Activated naive CD8-positive, alpha-beta T cell treated with anti-CD3 and anti-CD28 coated beads for 36 hours (primary cell): Measurements from ENCODE around the gene LDB2. TPM values are rescaled to one million over a fixed set of nuclear protein-coding genes. Genes with fewer than 3 reads are reported as not detected.

ENCODE experiments used
- DNase-seq: peaks from one replicate; pipeline ENCODE4 v3.0.0; 2021
- H3K27ac Mint-ChIP-seq: one replicate; pipeline ENCODE4 v1.8.0; 2022; ENCODE audit warnings: mild to moderate bottlenecking, moderate library complexity, mixed read lengths
- H3K27me3 Mint-ChIP-seq: one replicate; pipeline ENCODE4 v1.8.0; 2022; ENCODE audit warnings: mild to moderate bottlenecking, mixed read lengths
- H3K36me3 Mint-ChIP-seq: one replicate; pipeline ENCODE4 v1.8.0; 2021; ENCODE audit warnings: mild to moderate bottlenecking, mixed read lengths
- H3K4me1 Mint-ChIP-seq: one replicate; pipeline ENCODE4 v1.8.0; 2021; ENCODE audit warnings: mixed read lengths
- H3K4me3 Mint-ChIP-seq: one replicate; pipeline ENCODE4 v1.8.0; 2022; ENCODE audit warnings: mild to moderate bottlenecking, moderate library complexity, mixed read lengths
- H3K9me3 Mint-ChIP-seq: one replicate; pipeline ENCODE4 v1.8.0; 2022; ENCODE audit warnings: mixed read lengths
- total RNA-seq, 2 experiments: library from RNA; stranded (reverse); gene quantifications; one replicate each; pipeline ENCODE4 v1.2.3, GENCODE V29; 2021

The LDB2 gene
- total RNA-seq, 2 experiments from 2014 or later, result not detected

DNA sequence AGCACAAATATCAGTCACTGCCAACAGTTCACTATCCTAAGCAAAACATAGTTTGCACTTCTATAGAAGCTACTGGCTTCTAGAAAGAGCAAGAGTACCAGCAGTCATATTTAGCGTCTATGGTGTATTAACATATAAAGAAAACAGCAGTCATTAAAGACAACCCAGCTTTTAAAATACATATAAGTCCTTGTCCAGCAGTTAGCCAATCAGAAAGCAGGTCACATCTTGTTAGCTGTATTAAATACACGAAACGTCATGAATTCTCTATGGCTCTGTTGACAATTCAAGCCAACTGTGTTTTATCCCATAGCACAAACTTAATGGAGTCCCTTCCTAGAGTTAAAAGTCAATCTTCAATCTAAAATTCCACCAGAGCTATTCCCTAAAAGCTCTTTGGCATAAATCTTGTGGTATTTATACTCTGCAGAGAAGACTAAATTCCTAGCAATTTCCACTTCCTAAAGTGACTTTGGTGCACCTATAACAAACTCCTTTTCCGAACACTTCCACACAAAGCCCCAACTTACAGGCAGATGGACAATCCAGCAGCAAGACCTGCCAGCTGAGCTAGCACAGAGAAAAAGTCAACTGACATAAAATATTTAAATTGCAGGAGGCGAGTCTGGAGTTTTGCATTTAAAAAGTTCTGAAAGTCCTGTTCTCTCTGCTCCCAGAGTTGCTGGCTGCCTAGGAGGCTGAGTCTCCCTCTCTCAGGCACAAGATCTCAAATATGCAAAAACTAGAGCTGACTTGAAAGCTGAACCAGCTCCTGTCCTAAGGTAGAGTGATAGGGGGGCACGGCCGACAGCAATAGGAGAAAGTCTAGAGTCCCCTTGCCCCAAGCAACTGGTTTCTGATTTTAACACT, 1.3 kb downstream of the LDB2 start:
- Mint-ChIP-seq H3K27me3 (peaks cover 37% of the 10 kb centered on the region), H3K4me1 (peaks cover 24% of the 10 kb centered on the region), H3K27ac (no peak overlapping the region), H3K36me3 (no peaks in the 10 kb centered on the region), H3K9me3 (no peaks in the 10 kb centered on the region), H3K4me3 (no peak overlapping the region)
- no peak for DNase-seq

DNA sequence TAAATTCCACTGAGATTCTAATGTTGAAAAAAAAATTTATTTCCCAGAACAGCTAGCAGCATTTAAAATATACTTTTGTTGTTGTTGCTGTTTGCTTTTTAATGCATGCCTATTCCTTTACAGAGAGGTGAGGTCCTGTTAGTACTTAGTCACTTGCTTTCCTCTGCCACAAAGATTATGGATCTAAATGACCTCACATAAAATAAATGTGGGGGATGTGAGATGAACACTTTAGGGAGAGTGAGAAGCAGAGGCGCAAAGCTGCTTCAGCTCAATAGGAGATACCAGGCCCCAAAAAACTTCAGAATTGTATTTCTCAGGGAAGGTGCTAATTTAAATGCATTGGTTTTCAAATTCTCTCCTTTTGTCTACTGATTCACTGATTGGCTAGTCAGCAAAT, 4.0 kb downstream of the LDB2 start:
- Mint-ChIP-seq H3K27ac (no peak overlapping the region), H3K36me3 (no peaks in the 10 kb centered on the region), H3K9me3 (no peaks in the 10 kb centered on the region), H3K27me3 (peaks cover 33% of the 10 kb centered on the region), H3K4me3 (no peak overlapping the region), H3K4me1 (peaks cover 40% of the 10 kb centered on the region)
- no peak for DNase-seq

DNA sequence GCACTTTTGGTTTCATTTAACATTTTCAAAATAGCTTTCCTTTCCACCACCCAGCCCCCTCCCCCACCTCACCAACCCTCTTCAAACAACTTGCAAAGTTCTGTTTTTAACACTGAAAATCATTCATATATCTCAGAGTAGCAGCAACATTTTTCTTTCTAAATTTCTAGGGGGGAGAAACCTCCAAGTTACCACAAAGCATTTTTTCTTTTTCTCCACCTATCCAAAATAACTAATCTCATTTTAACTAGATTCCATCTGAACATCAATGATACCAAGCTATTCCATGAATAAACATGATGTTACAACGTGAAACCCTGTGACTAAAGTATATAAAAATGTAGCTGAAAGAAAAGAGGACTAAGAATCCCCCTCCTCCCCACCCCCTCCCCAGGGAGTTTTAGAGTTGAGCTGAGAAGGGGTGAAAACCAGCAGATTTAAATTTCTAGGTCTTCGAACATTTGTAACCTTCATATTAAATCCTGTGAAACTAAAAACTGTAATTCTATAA, 5.2 kb downstream of the LDB2 start:
- peak overlapping the region; percentile 67 for H3K27ac Mint-ChIP-seq
- H3K4me3 Mint-ChIP-seq, result peak overlapping the region; percentile 40
- H3K4me1 Mint-ChIP-seq, result peaks cover 44% of the 10 kb centered on the region
- H3K27me3 Mint-ChIP-seq, result peaks cover 23% of the 10 kb centered on the region
- DNase-seq, result no peak
- no peaks in the 10 kb centered on the region for H3K9me3 Mint-ChIP-seq
- no peaks in the 10 kb centered on the region for H3K36me3 Mint-ChIP-seq

DNA sequence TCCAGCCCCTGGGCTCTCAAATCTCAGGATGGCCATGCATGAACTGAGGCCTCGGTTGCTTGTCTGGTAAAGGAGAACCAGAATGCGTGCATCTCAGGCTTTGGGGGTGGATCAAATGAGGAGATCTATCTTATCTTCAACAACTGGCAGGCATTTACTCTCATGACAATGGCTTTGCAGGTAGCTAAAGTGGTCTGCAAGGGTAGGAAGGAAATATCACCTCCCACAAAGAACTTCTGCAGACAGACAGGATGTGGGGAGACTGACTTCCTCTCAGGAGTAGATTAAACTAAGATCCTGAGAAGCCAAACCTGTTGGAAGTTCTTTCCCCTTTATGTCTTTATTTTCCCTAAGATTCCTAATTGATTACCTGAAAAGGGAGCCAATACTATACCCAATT, 7.8 kb downstream of the LDB2 start:
- DNase-seq, result no peak
- H3K9me3 Mint-ChIP-seq, result no peaks in the 10 kb centered on the region
- no peaks in the 10 kb centered on the region for H3K36me3 Mint-ChIP-seq
- H3K27me3 Mint-ChIP-seq, result peaks cover 5% of the 10 kb centered on the region
- H3K4me1 Mint-ChIP-seq, result peaks cover 42% of the 10 kb centered on the region
- H3K27ac Mint-ChIP-seq, result no peak overlapping the region
- H3K4me3 Mint-ChIP-seq, result no peak overlapping the region

DNA sequence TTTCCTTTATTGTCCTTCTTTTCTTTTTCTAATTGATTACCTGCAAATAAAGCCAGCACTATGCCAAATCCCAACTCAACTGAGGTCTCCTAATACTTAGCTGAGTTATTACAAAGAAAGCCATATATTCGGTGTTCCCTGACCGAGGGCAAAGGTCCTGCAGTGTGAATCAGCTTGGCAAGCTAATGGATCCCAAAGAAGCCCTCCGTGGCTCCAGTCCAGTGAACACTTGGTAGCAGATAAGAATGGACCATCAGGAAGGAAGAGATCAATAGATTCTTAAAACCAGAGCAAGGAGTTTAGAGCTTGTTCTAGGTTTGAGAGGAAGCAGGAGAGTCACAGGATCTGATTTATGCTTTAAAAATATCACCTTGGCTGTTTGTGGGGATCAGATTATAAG, 8.5 kb downstream of the LDB2 start:
- H3K9me3 Mint-ChIP-seq, result no peaks in the 10 kb centered on the region

DNA sequence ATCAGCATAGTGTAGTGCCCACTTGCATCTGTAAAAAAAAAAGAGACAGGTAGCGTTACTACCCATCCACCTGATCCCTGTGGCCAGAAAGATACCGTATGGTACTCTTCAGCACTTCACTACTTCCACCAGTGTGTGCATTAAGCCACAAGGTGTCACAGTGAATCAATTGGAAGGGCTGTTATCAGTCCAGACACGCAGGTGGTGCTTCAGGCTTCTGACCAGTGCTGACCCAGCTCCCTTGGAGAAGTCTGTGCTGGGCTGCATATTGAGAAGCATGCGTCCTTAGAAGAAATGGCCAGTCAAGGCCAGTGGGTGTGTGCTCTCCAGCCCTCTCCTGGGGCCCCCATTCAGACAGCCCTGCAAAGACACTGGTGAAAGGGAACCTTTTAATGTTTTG, 10.6 kb downstream of the LDB2 start:
- Mint-ChIP-seq H3K4me3 (no peak overlapping the region), H3K36me3 (no peaks in the 10 kb centered on the region), H3K4me1 (peaks cover 29% of the 10 kb centered on the region), H3K9me3 (no peaks in the 10 kb centered on the region), H3K27me3 (peaks cover 3% of the 10 kb centered on the region), H3K27ac (no peak overlapping the region)
- DNase-seq, result no peak

More for the DNA sequence above, 8.5 kb downstream of the LDB2 start:
- Mint-ChIP-seq H3K36me3 (no peaks in the 10 kb centered on the region), H3K4me3 (no peak overlapping the region), H3K27ac (no peak overlapping the region), H3K4me1 (peaks cover 42% of the 10 kb centered on the region), H3K27me3 (no peaks in the 10 kb centered on the region)
- no peak for DNase-seq

DNA sequence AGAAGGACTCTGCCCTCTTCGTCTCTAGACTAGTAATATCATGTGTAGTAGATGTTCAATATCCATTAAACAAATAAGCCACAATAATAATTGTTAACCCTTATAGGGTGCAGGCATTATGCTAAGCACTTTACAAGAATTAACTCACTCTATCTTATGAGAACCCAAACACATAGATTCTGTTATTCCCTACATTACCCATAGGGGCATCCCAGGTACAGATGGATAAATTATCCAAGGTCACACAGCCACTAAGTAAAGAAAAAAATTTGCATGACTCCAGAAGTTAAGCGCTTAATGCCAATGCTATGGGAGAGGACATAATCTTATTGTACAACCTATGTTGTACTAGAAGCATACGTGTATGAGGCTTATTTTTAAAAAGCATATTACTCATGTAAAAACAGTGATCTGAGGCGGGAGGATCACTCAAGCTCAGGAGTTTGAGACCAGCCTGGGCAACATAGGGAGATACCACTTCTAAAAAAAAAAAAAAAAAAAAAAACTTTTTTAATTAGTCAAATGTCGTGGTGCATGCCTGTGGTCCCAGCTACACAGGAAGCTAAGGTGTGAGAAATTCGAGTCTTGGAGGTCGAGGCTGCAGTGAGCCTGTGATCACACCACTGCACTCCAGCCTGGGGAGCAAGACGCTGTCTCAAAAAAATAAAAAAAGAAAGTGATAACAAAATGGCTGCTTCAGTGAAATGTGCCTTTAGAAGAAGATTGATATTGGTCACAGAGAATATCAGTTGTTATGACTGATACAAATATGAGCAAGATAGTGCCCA, 13.6 kb downstream of the LDB2 start:
- DNase-seq, result no peak

DNA sequence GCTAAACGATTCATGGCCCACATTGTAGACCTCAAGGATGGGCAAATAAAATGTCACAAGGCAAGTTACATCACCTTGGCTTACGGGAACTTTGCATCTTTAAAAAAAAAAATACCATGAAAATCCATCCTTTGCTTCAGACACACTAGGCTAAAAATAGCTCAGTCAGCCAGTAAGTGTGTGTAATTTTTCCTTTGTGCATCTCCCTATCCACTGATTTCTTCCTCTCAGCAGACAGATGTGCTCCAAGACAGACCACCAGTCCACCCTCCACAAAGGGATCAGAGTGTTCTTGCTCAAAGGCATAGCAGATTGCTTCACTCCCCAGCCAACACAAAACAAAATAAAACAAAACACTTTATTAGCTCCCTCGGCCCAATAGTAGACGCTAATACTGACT, 14.6 kb downstream of the LDB2 start:
- no peak for DNase-seq

More for the DNA sequence above, 13.6 kb downstream of the LDB2 start:
- no peaks in the 10 kb centered on the region for H3K36me3 Mint-ChIP-seq
- peaks cover 7% of the 10 kb centered on the region for H3K4me1 Mint-ChIP-seq
- no peak overlapping the region for H3K4me3 Mint-ChIP-seq
- no peak overlapping the region for H3K27ac Mint-ChIP-seq
- H3K27me3 Mint-ChIP-seq, result peaks cover 3% of the 10 kb centered on the region
- no peaks in the 10 kb centered on the region for H3K9me3 Mint-ChIP-seq

DNA sequence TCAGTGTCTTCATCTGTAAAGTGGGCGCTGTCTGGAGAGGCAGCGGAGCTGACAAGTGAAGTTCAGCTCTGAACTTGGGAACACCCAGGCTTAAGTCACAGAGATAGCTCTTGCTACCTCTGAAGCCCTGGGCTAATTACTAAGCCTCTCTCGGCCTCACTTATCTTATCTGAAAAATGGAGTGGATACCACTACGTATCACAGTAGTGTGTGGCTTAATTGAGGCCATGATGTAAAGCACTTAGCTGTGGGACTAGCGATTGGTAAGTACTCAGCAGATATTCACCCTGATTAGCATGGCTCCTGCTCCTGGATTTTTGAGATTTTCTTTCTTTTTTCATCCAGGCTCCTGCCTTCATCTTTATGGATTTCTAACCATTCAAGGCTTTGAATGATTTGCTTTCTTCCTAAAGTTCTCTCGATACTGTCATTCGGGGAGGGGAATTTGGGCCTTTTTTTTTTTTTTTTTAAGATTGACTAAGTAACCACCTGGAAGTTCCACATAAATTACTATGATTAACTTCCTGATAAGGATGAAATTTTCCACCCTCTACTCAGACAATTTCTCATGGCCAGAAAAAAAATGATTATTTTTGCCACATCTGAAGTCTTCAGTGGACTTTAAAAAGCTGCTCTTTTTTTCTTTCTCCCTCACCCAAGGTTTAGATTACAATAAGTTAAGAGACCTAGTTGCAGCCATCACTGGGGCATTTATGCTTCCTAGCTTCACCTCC, 17.1 kb downstream of the LDB2 start:
- H3K27ac Mint-ChIP-seq, result no peak overlapping the region
- H3K9me3 Mint-ChIP-seq, result no peaks in the 10 kb centered on the region
- H3K36me3 Mint-ChIP-seq, result no peaks in the 10 kb centered on the region
- DNase-seq, result no peak
- H3K4me3 Mint-ChIP-seq, result no peak overlapping the region
- H3K27me3 Mint-ChIP-seq, result peaks cover 3% of the 10 kb centered on the region
- peaks cover 2% of the 10 kb centered on the region for H3K4me1 Mint-ChIP-seq

More for the DNA sequence above, 14.6 kb downstream of the LDB2 start:
- H3K27ac Mint-ChIP-seq, result no peak overlapping the region
- H3K4me3 Mint-ChIP-seq, result no peak overlapping the region
- no peaks in the 10 kb centered on the region for H3K36me3 Mint-ChIP-seq
- H3K4me1 Mint-ChIP-seq, result peaks cover 3% of the 10 kb centered on the region
- peaks cover 3% of the 10 kb centered on the region for H3K27me3 Mint-ChIP-seq
- H3K9me3 Mint-ChIP-seq, result no peaks in the 10 kb centered on the region

DNA sequence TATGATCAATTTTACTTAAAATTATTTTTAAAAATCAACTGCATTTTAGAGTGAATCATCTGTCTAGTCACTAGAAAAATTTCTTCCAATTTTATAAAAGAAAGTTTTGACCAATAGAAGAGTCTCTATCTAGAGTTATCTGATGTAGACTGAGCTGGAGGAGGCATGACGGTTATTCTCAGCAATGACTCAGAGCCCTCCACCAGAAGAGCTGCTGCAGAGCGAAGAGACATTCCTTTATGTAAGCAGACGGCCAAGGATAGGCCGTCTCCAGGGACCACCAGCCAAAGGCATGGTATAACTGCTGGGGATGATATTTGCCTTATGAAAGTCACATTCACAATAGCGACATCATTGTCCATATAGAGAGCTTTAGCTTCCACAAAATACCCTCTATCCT, 23.0 kb downstream of the LDB2 start:
- no peaks in the 10 kb centered on the region for H3K27me3 Mint-ChIP-seq
- H3K4me3 Mint-ChIP-seq, result no peak overlapping the region
- no peaks in the 10 kb centered on the region for H3K36me3 Mint-ChIP-seq
- no peaks in the 10 kb centered on the region for H3K9me3 Mint-ChIP-seq
- no peak for DNase-seq
- no peaks in the 10 kb centered on the region for H3K4me1 Mint-ChIP-seq
- no peak overlapping the region for H3K27ac Mint-ChIP-seq

DNA sequence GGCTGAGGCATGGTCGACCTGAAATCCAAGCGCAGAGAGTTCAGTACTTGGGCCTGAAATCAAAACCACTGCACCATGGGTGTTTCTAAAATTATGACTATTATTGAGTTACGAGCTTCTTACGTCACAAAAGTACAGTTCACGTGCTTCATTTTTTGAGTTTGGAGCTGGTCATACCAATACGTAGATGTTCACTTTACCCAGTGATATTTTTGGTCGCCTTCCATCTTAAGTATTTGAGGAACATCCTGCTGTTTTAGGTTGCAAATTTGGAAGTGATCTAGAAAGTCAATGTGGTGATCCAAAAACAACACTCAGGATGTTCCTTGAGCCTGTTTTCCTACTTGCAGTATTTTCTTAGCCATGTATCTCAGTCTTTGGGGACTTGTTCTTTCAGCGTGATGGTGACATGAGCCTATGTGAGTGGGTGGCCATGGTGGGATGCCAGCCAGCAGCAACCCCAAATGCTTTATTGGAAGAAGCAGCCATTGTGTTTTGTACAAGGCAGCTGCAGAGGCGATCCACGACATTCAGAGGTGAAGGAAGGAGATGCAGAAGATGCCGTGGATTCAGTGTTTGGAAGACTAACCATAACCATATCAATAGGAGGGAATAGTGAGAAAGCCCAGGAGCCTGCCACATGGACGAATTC, 28.7 kb downstream of the LDB2 start:
- H3K4me3 Mint-ChIP-seq, result no peak overlapping the region
- no peaks in the 10 kb centered on the region for H3K36me3 Mint-ChIP-seq
- H3K27me3 Mint-ChIP-seq, result no peaks in the 10 kb centered on the region
- no peak for DNase-seq
- no peaks in the 10 kb centered on the region for H3K4me1 Mint-ChIP-seq
- H3K9me3 Mint-ChIP-seq, result no peaks in the 10 kb centered on the region
- H3K27ac Mint-ChIP-seq, result no peak overlapping the region

DNA sequence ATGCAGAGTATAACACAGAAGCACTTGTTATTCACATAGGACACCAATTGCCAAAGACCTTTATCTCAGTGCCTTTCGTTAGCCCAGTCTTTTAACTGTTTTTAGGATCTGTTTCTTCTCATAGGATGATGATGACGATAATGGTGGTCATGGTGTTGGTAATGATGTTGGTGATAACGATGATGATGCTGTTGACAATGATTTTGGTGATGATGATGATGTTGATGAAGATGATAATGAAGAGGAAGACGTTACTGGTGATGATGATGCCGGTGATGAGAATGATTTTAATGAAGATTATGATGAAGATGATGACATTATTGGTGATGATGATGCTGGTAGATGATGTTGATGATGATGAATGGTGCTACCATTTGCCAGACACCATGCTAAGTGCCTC, 29.8 kb downstream of the LDB2 start:
- no peaks in the 10 kb centered on the region for H3K4me1 Mint-ChIP-seq
- H3K36me3 Mint-ChIP-seq, result no peaks in the 10 kb centered on the region
- no peak overlapping the region for H3K27ac Mint-ChIP-seq
- DNase-seq, result no peak
- H3K27me3 Mint-ChIP-seq, result no peaks in the 10 kb centered on the region
- H3K9me3 Mint-ChIP-seq, result no peaks in the 10 kb centered on the region
- no peak overlapping the region for H3K4me3 Mint-ChIP-seq

DNA sequence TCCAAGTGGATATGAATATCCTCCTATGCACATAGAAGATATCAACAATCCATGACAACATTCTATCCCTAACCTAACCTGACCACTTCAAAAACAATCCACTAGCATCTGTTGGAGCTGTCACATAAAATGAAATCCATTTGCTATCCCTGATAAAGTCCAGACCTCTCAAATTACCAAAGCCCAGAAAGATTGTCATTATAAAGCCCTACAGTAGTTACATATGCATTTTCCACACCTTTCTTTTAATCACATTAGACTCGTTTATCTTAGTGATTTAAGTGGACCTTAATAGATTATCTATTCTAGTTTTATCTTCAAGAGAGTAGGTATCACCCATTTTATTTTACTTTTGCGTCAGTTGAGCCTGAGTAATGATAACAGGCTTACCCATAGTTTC, 30.6 kb downstream of the LDB2 start:
- DNase-seq, result no peak
- Mint-ChIP-seq H3K27me3 (no peaks in the 10 kb centered on the region), H3K36me3 (no peaks in the 10 kb centered on the region), H3K27ac (no peak overlapping the region), H3K4me3 (no peak overlapping the region), H3K4me1 (no peaks in the 10 kb centered on the region), H3K9me3 (no peaks in the 10 kb centered on the region)

DNA sequence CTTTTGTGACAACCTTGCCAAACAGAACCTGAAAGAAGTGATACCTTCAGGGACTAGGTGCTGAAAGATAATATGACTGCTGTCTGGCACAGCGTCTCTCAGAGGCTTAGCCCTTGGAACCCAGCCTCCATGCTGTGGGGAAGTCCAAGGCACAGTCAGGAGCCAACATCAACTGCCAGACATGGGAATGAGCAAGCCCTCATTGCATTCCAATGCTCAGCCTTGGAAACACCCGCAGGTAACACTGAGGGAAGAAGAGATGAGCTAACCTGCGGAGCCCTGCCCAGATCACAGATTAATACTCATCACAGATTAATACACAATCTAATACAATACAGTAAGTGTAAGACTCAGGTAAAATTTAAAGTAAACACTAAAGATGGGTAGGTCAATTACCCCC, 31.5 kb downstream of the LDB2 start:
- no peak overlapping the region for H3K4me3 Mint-ChIP-seq
- no peaks in the 10 kb centered on the region for H3K36me3 Mint-ChIP-seq
- no peak overlapping the region for H3K27ac Mint-ChIP-seq
- no peaks in the 10 kb centered on the region for H3K4me1 Mint-ChIP-seq
- no peaks in the 10 kb centered on the region for H3K27me3 Mint-ChIP-seq
- no peak for DNase-seq
- no peaks in the 10 kb centered on the region for H3K9me3 Mint-ChIP-seq
